RCC 7860 (cell line): ENCODE data around the gene ZDBF2.
"Not testable (repeated sequence)": the region's sequence is repeated elsewhere in the genome, so short reads cannot be mapped to it uniquely, and the experiment has no call there.

Source experiments
- DNase-seq: peaks from one replicate; pipeline ENCODE4 v3.0.0-alpha.2; 2015; ENCODE audit warnings: low spot score
- FAIRE-seq: peaks from 2 replicates; lab custom pipeline; 2012; peaks lifted over from hg19 to GRCh38; lab: Jason Lieb, UNC

The ZDBF2 gene

DNA sequence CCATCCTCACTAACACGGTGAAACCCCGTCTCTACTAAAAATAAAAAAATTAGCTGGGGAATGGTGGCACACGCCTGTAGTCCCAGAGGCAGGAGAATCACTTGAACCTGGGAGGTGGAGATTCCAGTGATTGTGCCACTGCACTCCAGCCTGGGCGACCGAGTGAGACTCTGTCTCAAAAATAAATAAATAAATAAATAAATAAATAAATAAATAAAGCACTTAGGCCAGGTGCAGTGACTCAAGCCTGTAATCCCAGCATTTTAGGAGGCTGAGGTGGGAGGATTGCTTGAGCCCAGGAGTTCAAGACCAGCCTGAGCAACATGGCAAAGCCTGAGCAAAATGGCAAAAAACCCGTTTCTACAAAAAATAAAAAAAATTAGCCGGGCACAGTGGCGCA lies 15.8 kb upstream of the ZDBF2 start:
- FAIRE-seq, DNase-seq: not testable (repeated sequence)

DNA sequence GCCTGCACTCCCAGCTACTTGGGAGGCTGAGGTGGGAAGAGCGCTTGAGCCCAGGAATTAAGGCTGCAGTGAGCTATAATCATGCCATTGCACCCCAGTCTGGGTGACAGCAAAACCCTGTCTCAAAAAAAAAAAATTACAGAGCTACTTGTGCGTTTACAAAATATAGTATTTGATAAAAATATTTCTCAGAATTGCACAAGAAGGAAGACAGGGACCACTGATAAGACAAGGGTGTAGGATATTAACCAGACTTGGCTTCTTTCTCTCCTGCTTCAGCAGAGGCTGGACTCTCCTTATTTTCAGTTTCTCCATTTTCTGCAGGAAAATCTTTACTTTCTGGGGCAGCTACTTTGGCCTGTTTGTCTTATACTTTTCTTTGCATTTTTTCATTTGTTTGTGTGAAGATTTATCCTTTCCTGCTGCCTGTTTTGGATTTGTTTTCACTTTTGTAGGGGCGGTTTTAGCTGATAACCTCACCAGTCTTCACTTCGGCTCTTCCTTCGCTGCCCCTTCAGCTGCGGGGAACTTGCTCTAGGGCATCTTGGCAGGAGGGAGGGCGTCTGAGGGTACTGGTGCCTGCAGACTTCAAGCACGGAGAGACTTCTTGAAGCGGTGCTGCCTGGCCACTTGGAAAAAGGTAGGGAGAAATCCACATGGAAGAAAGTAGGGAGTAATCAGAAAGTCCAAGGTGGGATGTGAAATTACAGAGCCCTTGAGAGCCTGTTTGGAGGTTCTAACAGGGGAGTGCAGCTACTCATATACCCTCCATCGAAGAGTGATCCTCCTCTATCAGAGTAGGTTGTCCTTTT lies 14.9 kb upstream of the ZDBF2 start:
- FAIRE-seq: no peak
- no peak for DNase-seq

DNA sequence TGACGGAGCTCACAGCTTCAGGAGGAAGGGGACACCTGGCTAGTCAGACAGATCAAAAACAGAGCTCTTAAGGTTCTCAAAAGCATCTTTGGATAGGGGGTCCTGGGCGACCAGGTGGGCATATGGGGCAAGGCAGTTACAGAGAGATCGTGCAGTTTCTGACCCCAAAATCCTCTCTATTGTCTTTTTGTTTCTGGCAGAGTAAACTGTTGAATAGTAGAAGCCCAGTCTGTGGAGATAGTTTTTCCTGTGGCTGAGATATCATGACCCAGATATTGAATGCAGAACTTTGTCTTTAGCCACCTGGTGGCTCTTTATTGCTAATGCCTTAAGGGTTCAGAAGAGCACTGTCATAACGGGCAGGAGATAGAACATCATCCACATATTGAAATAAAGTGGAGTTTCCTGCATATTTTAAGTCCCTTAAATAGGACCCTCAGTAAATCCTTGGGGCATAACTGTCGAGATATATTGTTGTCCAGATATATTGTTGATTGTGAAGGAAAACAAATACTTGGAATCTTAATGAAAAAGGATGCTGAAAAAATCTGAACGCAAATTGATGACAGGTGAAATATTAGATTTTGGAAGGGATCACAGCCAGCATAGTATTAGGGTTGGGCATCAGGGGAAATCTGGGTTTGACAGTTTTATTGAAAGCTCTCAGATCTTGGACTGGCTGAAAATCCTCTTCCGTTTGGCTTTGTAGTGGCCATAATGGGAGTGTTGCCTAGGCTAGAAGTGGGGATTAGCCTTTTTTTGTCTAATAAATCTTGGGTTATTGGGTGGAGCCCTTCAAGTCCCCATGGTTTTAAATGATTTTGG lies 14.1 kb upstream of the ZDBF2 start:
- peak; percentile 29 for DNase-seq
- FAIRE-seq: no peak

DNA sequence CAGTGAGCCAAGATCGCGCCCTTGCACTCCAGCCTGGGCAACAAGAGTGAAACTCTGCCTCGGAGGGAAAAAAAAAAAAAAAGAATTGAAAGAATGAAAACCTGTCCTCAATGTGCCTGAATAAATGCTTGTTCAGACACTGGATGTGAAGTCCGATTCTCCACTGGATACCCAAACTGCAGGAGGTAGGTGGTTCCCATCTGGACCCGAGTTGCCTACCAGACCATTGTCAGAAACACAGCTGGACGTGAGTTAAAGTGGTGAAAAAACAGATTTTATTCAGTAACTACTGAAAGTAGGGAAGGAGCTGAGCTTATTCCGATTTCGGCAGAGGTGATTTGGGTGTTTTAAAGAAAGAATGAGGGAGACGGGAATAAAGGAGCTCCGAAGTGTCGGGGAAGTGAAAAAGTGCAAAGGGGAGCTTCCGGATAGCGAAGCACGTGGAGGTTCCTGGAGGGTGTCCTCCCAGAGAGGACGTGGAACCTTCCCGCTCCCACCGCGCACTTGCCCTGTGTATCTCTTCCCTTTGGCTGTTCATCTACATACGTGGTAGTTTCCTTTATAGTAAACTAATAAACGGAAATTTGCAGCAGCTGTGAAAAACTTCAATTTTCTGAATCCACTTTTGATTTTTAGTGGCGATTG lies 10.4 kb upstream of the ZDBF2 start:
- no peak for DNase-seq
- FAIRE-seq: no peak

DNA sequence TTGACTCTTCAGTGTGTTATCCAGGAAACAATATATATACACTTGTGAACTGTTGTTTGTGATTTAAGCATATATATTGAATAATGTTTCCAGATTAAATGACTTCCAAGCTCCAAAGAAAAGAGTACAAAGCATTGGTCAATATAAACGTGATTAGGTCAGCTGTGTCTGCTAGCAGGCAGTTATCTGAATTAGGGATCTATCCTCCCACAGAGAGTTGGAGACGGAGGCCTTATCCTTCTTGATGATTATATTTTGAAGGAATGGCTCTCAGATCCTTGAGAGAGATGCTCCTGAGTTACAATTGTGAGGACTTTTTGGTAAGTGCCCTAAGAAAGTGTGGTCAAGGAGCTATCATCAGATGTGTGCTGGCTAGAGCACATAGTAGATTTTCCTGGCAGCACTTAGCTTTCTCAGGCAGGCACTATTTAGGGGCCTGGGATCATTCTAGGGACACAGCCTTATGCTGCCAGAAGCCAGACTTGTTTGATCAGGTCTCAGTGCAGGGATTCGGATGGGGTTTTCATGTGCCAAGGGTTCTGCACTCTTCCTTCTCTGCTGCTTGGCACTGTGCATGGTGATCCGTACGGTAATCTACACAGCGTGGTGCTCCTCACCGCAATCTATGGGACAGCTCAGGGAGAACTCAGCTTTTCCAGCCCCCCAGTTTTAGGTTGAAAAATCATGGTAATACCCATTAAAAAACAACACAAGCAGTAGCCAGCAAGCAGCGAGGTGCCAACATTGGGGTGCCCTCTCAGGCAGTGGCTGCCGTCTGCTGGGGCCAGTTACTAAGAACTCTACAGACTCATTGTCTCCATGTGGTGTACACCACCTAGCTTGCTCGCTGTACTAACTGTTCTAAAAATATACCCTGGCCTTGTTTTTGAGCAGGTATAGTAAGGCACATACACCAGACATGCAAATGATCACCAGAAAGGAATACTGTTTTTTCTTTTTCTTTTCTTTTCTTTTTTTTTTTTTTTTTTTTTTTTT lies 8.0 kb upstream of the ZDBF2 start:
- DNase-seq: no peak
- FAIRE-seq: no peak

DNA sequence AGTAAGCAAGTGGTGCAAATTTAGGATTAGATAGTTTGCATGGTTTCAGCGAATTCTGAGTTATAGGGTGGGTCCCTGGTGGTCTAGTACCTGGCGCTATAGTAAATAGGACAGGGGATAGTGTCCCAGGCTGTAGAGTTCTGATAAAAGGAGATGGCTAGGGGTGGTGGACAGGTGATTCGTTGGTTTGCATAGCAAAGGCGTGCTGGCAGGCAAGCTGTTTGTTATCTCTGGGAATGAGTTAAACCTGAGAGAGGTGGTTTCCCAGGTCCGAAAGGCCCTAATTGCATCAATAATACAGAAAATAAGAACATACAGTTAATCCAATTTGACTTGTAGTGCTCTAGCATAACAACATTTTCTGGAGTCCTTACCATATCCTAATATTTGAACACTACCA lies 6.9 kb upstream of the ZDBF2 start:
- DNase-seq: no peak
- no peak for FAIRE-seq

DNA sequence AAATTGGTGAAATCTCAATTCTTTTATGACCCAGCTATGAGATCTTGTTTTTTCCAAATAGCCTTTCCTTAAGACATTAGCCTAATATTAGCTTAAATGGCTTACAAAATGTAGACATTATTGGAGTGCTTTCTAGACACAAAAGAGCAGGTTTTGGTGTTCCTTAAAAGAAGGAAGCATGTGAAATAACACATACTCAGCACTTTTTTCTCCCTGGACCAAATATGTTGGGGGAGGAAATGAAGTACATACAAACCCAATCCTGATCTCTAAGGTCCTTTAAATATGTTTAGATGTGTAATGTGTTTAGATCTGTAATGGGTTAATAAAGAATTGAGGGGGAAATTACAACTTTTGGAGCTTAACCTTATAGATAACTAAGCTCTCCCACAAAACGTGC lies 3.4 kb upstream of the ZDBF2 start:
- no peak for FAIRE-seq
- no peak for DNase-seq

DNA sequence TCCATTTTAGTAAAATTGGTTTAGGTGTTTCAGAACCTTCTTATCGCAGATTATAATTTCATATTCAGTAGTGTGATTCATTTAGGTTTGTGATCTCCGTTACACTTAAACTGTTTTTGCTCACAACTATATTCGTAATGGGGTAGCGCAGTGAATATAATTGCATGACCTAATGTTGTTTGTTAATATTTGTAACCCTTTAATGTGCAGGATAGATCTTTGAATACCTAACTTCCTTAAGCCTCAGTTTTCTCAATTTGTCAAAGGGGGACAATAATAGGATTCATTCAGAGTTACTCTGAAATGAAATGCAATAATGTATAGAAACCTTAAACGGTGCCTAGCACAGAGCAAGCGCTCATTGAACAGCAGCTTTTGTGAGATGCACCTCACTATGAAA lies 558 bp upstream of the ZDBF2 start:
- DNase-seq (no peak), FAIRE-seq (no peak)

DNA sequence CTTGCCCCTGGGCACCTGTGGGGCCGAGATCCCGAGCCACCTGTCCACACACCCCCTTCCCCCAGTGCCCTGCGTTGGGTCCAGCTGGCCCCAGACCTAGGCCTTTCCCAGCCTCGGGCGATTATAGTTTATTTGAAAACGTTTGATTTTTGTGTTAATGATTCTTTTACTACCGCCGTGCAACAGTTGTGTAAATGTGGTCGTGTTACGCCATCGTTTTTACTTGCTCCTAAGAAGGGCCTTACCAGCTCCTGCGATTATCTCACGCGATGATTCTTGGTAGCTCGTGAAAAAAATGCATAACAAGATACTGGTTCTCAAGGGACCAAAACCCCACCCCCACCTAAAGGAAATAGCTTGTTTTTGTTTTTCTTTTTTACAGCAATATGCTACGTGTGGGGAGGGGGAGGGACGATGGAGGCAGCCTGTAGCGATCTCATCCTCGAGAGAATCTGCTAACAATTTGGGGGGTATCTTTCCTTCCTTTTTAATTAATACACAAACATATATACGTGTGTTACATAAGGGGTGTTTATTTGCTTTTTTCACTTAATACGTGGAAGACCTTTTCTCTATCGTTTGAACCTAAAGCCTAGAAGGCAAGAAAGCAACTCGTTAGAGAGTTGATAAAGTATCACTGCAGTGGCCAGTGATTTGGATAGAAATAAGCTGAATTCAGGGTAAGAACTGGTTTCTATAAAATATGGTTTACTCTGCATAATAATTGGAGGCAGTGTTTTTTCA lies 1.0 kb downstream of the ZDBF2 start:
- DNase-seq: no peak
- FAIRE-seq: no peak

DNA sequence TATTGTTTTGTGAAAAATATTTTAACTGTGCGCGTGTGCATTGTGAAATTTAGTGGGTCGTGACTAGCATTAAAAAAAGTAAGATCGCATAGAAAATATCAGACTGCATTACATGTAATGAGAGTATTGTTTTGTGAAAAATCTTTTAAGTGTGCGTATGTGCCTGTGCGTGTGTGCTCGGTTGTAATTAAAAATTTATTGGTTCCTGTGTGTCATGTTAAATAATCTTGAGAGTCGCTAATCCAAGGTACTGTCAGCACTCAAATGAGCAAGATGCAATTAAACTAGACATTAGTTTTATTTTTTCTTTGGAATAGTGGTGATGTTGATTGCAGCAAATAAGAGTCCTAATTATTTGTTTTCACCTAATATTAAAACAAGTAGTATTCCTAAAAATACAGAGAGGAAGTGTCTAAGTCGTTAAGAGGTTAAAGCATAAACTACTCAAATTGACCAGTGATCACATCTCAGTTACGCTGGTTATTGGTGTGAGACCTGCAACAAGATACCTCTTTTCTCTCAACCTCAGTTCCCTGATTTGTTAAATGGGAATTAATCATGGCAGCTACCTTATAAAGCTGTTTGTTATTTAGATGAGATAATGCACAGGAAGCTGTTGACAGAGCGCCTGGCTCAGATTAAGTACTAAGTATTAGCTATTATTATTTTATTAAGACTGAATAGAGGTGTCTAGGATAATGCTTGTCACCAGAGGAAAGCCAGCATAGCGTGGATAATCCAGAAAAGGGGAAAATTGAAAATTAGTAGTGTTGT lies 1.9 kb downstream of the ZDBF2 start:
- DNase-seq (no peak), FAIRE-seq (no peak)

DNA sequence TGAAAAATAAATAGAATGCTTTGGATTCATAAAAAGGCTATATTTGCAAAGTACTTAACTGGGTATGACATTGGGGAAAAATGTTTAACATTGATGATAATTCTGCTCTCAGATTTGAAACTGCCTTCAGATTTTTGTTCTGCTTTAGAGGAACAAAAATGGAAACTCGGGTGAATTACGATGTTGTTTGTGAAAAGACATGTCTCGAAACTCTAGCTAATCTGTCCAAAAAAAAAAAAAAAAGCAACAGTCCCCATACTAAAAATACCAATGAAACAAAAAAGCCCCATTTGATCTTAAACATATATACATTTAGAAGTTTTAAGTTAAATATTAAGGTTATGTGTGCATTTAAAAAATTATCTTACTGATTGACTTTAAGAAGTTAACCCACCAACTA lies 3.0 kb downstream of the ZDBF2 start:
- DNase-seq: no peak
- no peak for FAIRE-seq

DNA sequence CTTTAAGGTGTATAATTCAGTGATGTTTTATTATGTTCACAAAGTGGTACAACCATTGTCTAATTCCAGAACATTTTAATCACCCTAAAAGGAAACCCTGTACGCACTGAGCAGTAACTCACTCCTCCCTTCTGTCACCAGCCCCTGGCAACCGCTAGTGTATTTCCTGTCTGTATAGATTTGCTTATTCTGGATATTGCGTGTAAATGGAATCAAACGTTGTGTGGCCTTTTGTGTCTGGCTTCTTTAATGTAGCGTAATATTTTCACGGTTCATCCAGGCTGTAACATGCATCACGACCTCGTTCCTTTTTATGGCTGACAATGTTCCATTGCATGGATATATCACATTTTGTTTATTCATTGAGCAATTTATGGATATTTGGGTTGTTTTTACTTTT lies 8.3 kb downstream of the ZDBF2 start:
- FAIRE-seq: no peak
- no peak for DNase-seq

DNA sequence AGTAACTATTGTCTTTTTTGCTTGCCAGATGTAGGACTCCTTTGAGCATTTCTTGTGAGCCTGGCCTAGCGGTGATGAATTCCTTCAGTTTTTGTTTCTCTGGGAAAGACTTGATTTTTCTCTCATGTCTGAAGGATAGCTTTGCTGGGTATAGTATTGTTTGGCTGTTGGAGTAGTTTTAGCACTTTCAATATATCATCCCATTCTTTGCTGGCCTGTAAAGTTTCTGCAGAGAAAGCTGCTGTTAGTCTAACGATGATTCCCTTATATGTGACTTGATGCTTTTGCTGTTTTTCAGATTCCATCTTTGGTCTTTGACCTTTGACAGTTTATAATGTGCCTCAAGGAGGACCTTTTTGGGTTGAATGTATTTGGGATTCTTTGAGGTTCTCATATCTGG lies 12.7 kb downstream of the ZDBF2 start:
- FAIRE-seq (no peak), DNase-seq (no peak)

DNA sequence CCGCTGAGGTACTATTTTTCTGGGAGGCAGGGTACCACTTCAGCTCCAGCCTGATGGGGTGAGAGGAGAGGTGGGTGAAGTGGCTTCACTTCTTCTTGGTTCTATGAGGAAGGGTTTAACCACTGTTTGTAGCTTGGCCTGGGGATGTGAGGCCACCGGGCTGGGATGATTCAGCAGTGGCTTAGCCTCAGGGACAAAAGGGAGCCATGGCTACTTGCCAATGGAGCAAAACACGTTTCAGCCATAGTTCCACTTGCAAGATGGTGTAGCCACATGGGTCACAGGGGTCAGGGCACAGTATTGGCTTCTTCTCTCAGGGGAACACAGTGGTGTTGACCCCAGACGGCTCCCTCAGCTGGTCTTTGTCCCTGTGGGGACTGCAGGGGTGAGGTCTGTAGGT lies 14.9 kb downstream of the ZDBF2 start:
- no peak for FAIRE-seq
- no peak for DNase-seq

DNA sequence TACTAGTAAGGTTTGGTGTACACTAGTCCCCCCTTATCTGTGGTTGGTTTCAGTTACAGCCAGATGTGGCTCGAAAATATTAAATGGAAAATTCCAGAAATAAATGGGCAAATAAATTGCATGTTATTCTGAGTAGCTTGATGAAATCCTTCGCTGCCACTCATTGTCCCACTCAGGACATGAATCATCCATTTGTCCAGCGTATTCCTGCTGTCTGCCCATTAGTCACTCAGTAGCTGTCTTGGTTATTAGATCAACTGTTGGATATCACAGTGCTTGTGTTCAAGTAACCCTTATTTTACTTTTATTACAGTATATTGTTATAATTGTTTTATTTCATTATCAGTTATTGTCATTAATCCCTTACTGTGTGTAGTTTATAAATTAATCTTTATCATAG lies 21.7 kb downstream of the ZDBF2 start:
- DNase-seq (peak; percentile 60), FAIRE-seq (peak; percentile 89)

DNA sequence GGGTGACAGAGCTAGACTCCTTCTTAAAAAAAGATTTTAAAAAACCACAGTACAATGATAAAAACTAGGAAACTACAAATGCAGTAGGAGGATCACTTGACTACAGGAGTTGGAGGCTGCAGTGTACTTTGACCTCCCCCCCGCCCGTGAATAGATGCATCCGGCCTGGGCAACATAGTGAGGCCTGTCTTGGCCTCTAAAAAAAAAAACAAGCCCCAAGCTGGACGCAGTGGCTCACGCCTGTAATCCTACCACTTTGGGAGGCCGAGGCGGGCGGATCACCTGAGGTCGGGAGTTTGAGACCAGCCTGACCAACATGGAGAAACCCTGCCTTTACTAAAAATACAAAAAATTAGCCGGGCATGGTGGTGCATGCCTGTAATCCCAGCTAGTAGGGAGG lies 25.1 kb downstream of the ZDBF2 start:
- not testable (repeated sequence) for FAIRE-seq

DNA sequence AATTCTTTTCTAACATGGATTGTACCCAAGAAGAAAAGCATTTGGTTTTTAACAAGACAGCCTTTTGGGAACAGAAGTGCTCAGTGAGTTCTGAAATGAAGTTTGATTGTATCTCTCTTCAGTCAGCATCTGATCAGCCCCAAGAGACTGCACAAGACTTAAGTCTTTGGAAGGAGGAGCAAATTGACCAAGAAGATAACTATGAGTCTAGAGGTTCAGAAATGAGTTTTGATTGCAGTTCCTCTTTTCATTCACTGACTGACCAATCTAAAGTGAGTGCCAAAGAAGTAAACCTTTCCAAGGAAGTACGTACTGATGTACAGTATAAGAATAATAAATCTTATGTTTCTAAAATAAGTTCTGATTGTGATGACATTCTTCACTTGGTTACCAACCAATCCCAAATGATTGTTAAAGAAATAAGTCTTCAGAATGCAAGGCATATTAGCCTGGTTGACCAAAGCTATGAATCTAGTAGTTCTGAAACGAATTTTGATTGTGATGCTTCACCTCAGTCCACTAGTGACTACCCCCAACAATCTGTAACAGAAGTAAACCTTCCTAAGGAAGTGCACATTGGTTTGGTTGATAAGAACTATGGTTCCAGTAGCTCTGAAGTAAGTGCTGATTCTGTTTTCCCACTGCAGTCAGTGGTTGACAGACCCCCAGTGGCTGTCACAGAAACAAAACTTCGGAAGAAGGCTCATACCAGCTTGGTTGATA lies 31.2 kb downstream of the ZDBF2 start:
- FAIRE-seq (no peak), DNase-seq (no peak)

More for the DNA sequence above, 25.1 kb downstream of the ZDBF2 start:
- not testable (repeated sequence) for DNase-seq

DNA sequence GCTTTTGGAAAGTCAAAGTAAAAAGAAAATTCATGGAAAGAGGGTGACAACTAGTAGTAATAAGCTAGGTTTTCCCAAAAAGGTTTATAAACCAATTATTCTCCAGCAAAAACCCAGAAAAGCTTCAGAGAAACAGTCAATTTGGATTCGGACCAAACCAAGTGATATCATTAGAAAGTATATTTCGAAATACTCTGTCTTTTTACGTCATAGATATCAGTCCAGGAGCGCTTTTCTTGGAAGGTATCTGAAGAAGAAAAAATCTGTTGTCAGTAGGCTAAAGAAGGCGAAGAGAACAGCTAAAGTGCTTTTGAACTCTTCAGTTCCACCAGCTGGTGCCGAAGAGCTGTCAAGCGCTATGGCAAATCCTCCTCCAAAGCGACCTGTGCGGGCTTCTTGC lies 36.6 kb downstream of the ZDBF2 start:
- no peak for DNase-seq
- no peak for FAIRE-seq
